ENCODE measurements around the gene ASCL1. TPM values are rescaled to one million over a fixed set of nuclear protein-coding genes. Genes with fewer than 3 reads are reported as not detected.

Gene ASCL1
- total RNA-seq, 1 experiment from 2014 or later = not detected

DNA sequence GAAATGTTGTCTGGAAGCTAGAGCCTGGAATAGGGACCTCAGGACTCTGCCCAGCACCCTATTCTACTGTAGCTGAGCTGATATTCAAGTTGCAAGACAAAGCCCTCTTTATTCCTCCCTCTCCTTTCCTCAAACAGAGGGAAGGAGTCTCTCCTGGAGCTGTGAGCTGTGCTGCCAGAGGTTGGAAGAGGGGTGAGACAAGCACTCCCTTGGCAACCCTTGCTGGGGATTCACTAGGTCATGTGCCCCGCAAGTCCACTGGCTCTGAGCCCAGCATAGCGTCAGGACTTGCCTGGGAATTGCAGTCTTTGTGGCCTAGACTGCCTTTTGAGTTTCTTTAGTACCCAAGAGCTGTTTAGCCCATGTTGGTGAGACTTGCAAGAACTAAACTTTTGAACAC lies 11.4 kb upstream of the ASCL1 start:
- TF ChIP-seq CTCF (conservative IDR thresholded peaks at IDR 0.05; ENCODE audit: low read depth, low read length) (no peak), EZH2 (IDR thresholded peaks at IDR 0.05; ENCODE audit: borderline replicate concordance, low read depth, low read length, poor library complexity, severe bottlenecking) (no peak)
- intact Hi-C loops (cut with micrococcal nuclease; ENCODE audit: unreplicated experiment) = no loop called here
- no peak for DNase-seq (ENCODE audit: low spot score)
- no peaks in the 10 kb centered on the region for H3K9me3 ChIP-seq (ENCODE audit: low read depth, low read length, poor library complexity, severe bottlenecking)
- peaks cover 56% of the 10 kb centered on the region for H3K27me3 ChIP-seq (replicated peaks; ENCODE audit: insufficient read depth, low read depth, low read length, poor library complexity)
- H3K4me1 ChIP-seq (ENCODE audit: insufficient read depth, low read length, poor library complexity, severe bottlenecking) = no peaks in the 10 kb centered on the region
- H3K27ac ChIP-seq (ENCODE audit: low read depth, low read length, poor library complexity, severe bottlenecking) = no peak overlapping the region
- no peaks in the 10 kb centered on the region for H3K36me3 ChIP-seq (ENCODE audit: insufficient read depth, low read length, poor library complexity, severe bottlenecking)
- CTCF ChIA-PET = no interaction called here
- POLR2A ChIA-PET (ENCODE audit: low non-redundant PET) = no interaction called here
- H3K4me3 ChIP-seq (ENCODE audit: low read depth, low read length, poor library complexity, severe bottlenecking) = no peak overlapping the region
- no TSS peak for BruUV-seq (replicated peaks)

DNA sequence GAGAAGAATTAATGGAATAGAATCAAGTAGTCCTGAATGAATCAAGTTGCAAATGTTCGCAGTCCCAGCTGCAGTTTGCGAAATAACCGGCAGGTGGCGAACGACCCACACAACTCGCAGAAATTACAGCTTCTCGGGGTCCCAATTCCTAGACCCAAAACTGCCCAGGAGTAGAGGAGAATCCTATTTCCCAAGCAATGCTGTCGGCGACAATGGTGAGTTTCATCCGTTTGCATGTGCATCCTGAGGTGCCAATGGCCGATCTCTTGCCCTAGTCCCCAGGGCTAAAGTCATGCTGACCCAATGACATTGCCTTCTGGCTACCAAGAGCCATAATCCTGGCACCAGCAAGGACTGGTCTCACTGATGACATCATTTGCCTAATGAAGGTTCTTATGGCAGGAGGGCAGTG lies 8.5 kb upstream of the ASCL1 start:
- Histone ChIP-seq H3K9me3 (ENCODE audit: low read depth, low read length, poor library complexity, severe bottlenecking) (no peaks in the 10 kb centered on the region), H3K36me3 (ENCODE audit: insufficient read depth, low read length, poor library complexity, severe bottlenecking) (no peaks in the 10 kb centered on the region), H3K4me1 (ENCODE audit: insufficient read depth, low read length, poor library complexity, severe bottlenecking) (no peaks in the 10 kb centered on the region), H3K4me3 (ENCODE audit: low read depth, low read length, poor library complexity, severe bottlenecking) (no peak overlapping the region), H3K27ac (ENCODE audit: low read depth, low read length, poor library complexity, severe bottlenecking) (no peak overlapping the region), H3K27me3 (replicated peaks; ENCODE audit: insufficient read depth, low read depth, low read length, poor library complexity) (peaks cover 77% of the 10 kb centered on the region)
- ChIA-PET CTCF (interaction anchor here (0.5 to 1.0 kb wide), 5 partner anchors 66 to 919 kb away, joined by 3 to 10 read pairs (median 7); no protein-coding TSS in a partner anchor), POLR2A (ENCODE audit: low non-redundant PET) (no interaction called here)
- intact Hi-C loops (cut with micrococcal nuclease; ENCODE audit: unreplicated experiment) = loop anchor here (1.0 kb wide), 1 partner anchor 599 kb away; no protein-coding TSS in a partner anchor
- peak; percentile 60 for DNase-seq (ENCODE audit: low spot score)
- TF ChIP-seq CTCF (conservative IDR thresholded peaks at IDR 0.05; ENCODE audit: low read depth, low read length) (peak; percentile 92), EZH2 (IDR thresholded peaks at IDR 0.05; ENCODE audit: borderline replicate concordance, low read depth, low read length, poor library complexity, severe bottlenecking) (no peak)
- no TSS peak for BruUV-seq (replicated peaks)

DNA sequence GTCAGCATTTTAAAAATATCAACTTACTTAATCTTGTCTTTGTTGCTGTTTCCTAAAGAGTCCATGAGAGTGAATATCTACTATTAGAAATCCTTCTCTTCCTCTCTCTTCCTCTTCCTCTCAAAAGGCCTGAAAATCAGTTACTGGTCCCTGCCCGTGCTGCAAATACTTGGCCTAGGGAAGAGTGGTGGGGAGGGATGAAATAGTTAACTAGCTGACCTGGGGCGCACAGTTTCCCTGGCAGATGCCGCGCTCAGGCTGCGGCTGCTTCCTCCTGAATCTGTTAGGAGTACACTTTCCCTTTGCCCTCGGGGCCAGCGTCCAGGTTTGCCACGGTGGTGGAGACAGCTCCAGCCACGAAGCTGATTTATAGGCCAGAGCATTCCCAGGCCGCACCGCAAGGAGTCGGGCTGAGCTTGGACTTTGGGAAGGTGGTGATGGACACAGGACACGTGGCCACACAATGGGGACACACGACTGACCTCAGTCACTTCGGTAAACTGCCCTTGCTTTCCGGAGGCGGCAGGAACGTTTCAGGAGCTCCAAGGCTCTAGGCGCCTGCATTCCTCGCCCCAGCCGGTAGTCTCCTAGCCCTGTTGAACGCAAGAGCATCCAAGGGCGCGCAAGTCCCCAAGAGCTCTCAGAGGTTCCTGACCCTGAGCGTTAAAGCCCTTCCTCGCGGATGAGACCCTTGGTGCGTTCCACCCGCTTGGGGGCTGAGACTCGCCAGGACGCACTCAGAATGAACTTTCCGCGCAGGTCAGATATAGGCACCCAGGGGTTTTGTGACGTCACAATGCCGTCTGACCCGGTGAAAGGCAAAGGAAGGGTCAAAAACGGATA lies 7.1 kb upstream of the ASCL1 start:
- no peaks in the 10 kb centered on the region for H3K36me3 ChIP-seq (ENCODE audit: insufficient read depth, low read length, poor library complexity, severe bottlenecking)
- no TSS peak for BruUV-seq (replicated peaks)
- H3K27ac ChIP-seq (ENCODE audit: low read depth, low read length, poor library complexity, severe bottlenecking) = no peak overlapping the region
- no peak for DNase-seq (ENCODE audit: low spot score)
- ChIA-PET POLR2A (ENCODE audit: low non-redundant PET) (no interaction called here), CTCF (interaction anchor here (0.6 kb wide), 1 partner anchor 212 kb away, joined by 3 read pairs; no protein-coding TSS in a partner anchor)
- H3K4me3 ChIP-seq (ENCODE audit: low read depth, low read length, poor library complexity, severe bottlenecking) = no peak overlapping the region
- TF ChIP-seq EZH2 (IDR thresholded peaks at IDR 0.05; ENCODE audit: borderline replicate concordance, low read depth, low read length, poor library complexity, severe bottlenecking) = no peak
- no peak for TF ChIP-seq CTCF (conservative IDR thresholded peaks at IDR 0.05; ENCODE audit: low read depth, low read length)
- intact Hi-C loops (cut with micrococcal nuclease; ENCODE audit: unreplicated experiment) = no loop called here
- no peaks in the 10 kb centered on the region for H3K4me1 ChIP-seq (ENCODE audit: insufficient read depth, low read length, poor library complexity, severe bottlenecking)
- H3K9me3 ChIP-seq (ENCODE audit: low read depth, low read length, poor library complexity, severe bottlenecking) = no peaks in the 10 kb centered on the region
- peaks cover 79% of the 10 kb centered on the region for H3K27me3 ChIP-seq (replicated peaks; ENCODE audit: insufficient read depth, low read depth, low read length, poor library complexity)
